ENCODE data around the gene ZNF385A. TPM values are rescaled to one million over a fixed set of nuclear protein-coding genes. Genes with fewer than 3 reads are reported as not detected.
A peak's percentile ranks its signal among the peaks of the same experiment; 100 is the strongest.

The ZNF385A gene
- total RNA-seq, 1 donor from 2014 or later: 0.99 TPM

DNA sequence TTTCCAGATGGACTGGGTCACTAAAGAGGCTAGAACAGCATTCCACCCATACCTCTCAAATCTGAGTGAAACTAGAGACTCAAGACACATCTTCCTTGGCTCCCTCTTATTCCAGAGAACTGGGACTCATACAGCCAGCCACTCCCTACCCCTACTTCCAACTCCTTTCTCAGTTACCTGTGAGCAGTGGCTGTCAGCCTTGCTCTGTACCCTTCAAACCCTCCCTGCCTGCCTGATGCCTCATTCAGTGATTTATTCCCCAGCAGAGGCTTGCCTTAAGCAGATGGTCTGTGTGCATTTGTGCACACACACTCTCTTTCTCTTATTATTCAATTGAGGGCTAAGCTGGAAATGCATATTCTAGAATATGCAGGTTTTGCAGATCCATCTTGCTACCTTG is 34.9 kb downstream of the ZNF385A start:
- no peak overlapping the region for H3K27ac Mint-ChIP-seq
- H3K4me3 Mint-ChIP-seq: no peak overlapping the region
- intact Hi-C loops (cut with micrococcal nuclease): no loop called here
- H3K9me3 Mint-ChIP-seq: no peaks in the 10 kb centered on the region
- no peak for DNase-seq (ENCODE audit: low spot score)
- H3K36me3 Mint-ChIP-seq (ENCODE audit: low read depth): peaks cover 40% of the 10 kb centered on the region
- no peaks in the 10 kb centered on the region for H3K27me3 Mint-ChIP-seq (ENCODE audit: insufficient read depth)
- H3K4me1 Mint-ChIP-seq (ENCODE audit: low read depth): peaks cover 19% of the 10 kb centered on the region

DNA sequence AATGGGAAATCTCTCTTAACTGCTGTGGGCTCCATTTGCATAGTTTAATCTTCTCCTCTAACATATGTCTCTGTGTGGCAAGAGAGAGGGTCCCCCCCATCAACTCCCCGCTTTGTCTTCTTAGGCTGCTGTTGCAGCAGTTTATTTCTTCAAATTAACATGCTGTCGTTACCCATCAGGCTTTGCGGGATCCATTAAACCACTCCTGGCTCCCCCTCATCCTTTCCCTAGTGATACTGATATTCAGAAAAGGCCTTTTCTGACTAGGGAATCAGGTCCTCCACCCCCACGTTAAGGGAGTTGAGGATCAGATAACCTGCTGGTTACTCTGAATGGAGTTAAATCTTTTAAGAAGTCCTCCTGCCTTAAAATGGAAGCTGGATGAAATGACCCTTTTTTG is 35.5 kb downstream of the ZNF385A start:
- intact Hi-C loops (cut with micrococcal nuclease): no loop called here
- no peaks in the 10 kb centered on the region for H3K27me3 Mint-ChIP-seq (ENCODE audit: insufficient read depth)
- peaks cover 40% of the 10 kb centered on the region for H3K36me3 Mint-ChIP-seq (ENCODE audit: low read depth)
- H3K27ac Mint-ChIP-seq: no peak overlapping the region
- peaks cover 19% of the 10 kb centered on the region for H3K4me1 Mint-ChIP-seq (ENCODE audit: low read depth)
- no peak overlapping the region for H3K4me3 Mint-ChIP-seq
- H3K9me3 Mint-ChIP-seq: no peaks in the 10 kb centered on the region
- no peak for DNase-seq (ENCODE audit: low spot score)

DNA sequence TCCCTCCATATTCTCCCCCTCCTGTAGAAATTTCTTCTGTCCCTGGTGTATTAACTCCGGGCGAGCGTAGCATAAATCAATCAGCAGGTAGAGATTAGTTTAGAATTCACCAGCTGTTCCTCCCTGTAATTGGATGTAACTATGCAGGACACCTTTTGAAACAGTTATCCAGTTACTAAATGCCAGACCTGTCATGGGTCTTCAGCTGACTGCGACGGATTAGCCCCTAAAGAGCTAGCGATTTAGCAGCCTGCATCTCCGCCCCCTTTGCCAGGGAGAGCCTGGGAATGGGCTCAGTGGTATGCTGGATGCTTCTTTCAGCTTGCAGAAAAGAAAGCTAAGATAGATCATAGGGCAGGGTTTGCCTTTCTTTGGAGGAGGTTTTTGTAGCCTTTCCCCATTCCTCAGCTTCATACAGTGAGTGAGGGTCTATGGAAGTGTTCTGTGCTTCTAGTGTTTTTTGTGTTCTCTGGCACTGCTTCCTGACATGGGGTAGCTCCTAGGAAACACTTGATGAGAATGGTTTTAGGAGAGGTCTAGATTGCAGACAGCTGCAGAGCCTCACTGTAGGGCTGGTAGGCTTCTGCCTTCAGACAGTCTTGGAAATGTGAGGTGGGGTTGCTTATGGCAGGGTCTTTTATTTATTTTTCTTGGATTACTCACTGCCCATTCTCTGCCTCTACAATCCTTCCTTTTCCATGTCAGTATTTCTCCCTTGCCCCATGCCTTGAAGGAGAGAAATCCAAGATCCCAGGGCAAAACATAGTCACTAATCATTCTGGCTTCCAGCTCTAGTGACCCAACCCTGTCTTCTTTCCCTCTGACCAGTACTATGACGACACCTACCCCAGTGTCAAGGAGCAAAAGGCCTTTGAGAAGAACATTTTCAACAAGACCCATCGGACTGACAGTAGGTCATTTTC is 42.9 kb downstream of the ZNF385A start:
- Mint-ChIP-seq H3K4me1 (ENCODE audit: low read depth) (peaks cover 12% of the 10 kb centered on the region), H3K27me3 (ENCODE audit: insufficient read depth) (no peaks in the 10 kb centered on the region), H3K27ac (no peak overlapping the region), H3K9me3 (no peaks in the 10 kb centered on the region), H3K4me3 (no peak overlapping the region), H3K36me3 (ENCODE audit: low read depth) (peaks cover 31% of the 10 kb centered on the region)
- no peak for DNase-seq (ENCODE audit: low spot score)
- intact Hi-C loops (cut with micrococcal nuclease): no loop called here

DNA sequence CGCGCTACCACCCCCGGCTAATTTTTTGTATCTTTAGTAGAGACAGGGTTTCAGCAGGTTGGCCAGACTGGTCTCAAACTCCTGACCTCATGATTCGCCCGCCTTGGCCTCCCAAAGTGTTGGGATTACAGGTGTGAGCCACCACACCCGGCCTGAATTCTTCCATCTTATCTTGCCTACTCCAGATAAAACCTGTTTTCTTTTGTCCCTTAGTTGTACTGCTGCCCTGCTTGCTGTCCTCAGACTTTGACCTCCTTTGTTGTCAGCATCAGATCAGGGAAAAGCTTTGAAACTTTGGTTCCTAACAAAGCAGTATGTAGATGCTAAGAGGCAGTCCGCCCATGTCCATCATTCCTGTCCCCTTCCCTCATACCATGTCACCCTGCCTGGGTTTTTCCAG is 43.7 kb downstream of the ZNF385A start:
- Mint-ChIP-seq H3K4me3 (no peak overlapping the region), H3K27ac (no peak overlapping the region), H3K36me3 (ENCODE audit: low read depth) (peaks cover 31% of the 10 kb centered on the region), H3K9me3 (no peaks in the 10 kb centered on the region), H3K27me3 (ENCODE audit: insufficient read depth) (no peaks in the 10 kb centered on the region), H3K4me1 (ENCODE audit: low read depth) (peaks cover 12% of the 10 kb centered on the region)
- intact Hi-C loops (cut with micrococcal nuclease): no loop called here
- DNase-seq (ENCODE audit: low spot score): no peak

DNA sequence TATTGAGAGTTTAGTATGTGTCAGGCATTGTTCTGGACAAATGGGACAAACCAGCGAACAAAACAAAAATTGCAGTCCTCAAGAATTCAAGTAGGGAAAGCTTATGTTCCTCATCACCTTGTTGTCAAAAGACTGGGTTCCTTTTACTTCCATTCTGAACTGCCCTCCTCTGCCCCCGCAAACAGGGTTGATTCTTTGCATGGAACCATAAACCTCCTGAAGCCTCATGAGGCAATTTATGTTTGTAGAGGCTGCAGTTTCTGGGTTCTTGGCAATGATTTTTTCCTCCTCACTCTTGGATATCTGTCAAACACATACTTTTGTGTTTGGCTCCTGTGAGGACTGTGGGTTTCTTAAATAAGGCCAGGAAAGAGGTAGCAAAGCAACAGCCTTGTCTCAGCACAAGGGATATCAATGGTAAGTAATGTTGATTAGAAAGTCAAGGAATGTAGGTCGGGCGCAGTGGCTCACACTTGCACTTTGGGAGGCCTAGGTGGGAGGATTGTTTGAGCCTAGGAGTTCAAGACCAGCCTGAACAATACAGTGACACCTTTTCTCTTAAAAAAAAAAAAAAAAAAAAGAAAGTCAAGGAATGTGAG is 45.7 kb downstream of the ZNF385A start:
- no peaks in the 10 kb centered on the region for H3K27me3 Mint-ChIP-seq (ENCODE audit: insufficient read depth)
- intact Hi-C loops (cut with micrococcal nuclease): no loop called here
- peaks cover 13% of the 10 kb centered on the region for H3K4me1 Mint-ChIP-seq (ENCODE audit: low read depth)
- H3K4me3 Mint-ChIP-seq: no peak overlapping the region
- H3K27ac Mint-ChIP-seq: no peak overlapping the region
- DNase-seq (ENCODE audit: low spot score): no peak
- H3K36me3 Mint-ChIP-seq (ENCODE audit: low read depth): peaks cover 26% of the 10 kb centered on the region
- no peaks in the 10 kb centered on the region for H3K9me3 Mint-ChIP-seq

DNA sequence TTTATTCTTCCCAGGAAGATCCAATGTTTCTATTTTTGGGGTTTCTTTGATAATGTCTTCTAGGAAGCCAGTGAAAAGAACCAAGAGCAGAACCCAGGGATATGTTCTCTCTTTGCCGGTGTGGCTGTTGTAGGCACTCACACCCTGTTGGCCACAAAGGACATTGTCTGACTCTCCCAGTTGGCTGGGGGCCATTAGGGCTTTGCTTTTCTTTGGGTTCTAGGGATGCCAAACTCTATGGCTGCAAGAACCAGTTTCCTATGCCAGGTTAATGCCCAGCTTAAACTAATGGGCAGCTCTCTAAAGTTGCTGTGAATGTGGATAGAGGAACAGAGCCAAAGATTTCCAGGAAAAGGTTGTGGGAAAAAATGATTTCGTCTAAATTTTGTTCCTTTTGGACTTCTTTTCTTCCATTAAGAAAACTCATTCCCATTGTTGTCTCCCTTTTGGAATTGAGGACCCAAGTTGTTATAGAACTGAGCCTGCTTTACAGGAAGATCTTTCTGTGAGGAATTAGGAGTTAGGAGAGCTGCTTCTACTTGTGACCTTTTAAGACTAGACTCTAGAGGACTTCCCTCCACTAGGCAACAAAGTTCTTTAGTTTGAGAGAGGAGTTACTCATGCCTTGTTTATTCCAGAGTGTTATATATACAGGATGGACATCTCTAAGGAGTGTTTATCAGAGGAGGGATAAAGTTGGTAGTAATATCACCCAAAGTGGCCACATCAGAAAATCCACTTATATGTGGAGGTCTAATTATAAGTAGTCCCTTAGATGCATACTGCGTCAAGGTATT is 46.5 kb downstream of the ZNF385A start:
- H3K27me3 Mint-ChIP-seq (ENCODE audit: insufficient read depth): no peaks in the 10 kb centered on the region
- no peak for DNase-seq (ENCODE audit: low spot score)
- peaks cover 23% of the 10 kb centered on the region for H3K36me3 Mint-ChIP-seq (ENCODE audit: low read depth)
- no peaks in the 10 kb centered on the region for H3K9me3 Mint-ChIP-seq
- intact Hi-C loops (cut with micrococcal nuclease): no loop called here
- peaks cover 21% of the 10 kb centered on the region for H3K4me1 Mint-ChIP-seq (ENCODE audit: low read depth)
- H3K4me3 Mint-ChIP-seq: no peak overlapping the region
- H3K27ac Mint-ChIP-seq: no peak overlapping the region

DNA sequence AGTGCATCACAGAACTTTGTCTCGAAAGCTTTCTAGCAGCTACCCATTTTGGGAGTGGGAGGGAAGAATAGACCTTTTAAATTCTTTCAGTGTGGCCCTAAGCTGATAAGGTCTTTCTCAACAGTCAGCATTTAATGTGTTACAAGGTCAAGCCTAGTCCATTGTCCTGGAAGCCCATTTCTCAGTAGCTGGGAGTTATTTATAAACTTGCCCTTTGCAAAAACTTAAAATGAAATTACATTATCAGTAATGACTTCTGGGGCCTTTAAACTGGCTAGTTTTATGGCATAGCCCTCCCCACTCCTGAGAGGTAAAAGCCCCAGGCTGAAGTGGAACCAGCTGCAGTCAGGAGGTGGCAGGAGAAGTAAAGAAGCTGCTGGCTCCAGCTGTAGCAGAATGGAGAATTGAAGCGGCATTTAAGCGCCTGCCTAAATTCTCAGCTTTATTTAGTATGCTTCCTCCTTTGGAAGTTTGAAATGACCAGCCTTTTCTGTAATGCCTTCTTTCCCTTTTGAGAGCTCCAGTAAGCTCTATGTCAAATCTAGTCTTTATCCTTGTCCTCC is 47.2 kb downstream of the ZNF385A start:
- peaks cover 21% of the 10 kb centered on the region for H3K4me1 Mint-ChIP-seq (ENCODE audit: low read depth)

DNA sequence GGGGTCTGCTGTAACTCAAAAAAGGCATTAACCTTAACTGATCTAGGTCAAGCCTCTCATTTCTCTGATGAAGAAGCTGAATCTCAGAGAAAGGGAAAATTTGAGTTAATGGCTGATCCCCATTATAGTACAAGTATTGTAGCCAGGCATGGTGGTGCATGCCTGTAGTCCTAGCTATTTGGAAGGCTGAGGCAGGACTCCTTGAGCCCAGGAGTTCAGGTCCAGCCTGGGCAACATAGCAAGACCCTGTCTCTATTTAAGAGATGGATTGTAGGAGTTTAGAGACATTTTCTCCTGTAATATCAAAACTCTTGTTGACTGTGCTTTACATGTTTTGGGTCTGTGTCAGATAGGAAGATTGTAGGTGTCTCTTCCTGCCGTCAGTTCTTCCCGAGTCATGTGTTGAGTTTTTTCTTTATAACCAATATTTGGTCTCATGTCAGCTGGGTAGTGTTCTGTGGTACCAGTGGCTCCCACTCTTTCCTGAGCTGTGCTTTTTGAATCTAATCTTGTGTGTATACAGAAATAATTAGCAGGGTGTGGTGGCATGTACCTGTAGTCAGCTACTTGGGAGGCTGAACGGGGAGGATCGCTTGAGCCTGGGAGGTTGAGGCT is 51.0 kb downstream of the ZNF385A start:
- Mint-ChIP-seq H3K9me3 (no peaks in the 10 kb centered on the region), H3K4me1 (ENCODE audit: low read depth) (peaks cover 54% of the 10 kb centered on the region), H3K27ac (peak overlapping the region; percentile 15), H3K4me3 (peak overlapping the region; percentile 32), H3K27me3 (ENCODE audit: insufficient read depth) (no peaks in the 10 kb centered on the region), H3K36me3 (ENCODE audit: low read depth) (peaks cover 5% of the 10 kb centered on the region)
- intact Hi-C loops (cut with micrococcal nuclease): loop anchor here (1.0 kb wide), 2 partner anchors 8 to 26 kb away; partner anchors contain the start of gene COPZ1
- DNase-seq (ENCODE audit: low spot score): no peak

More for the DNA sequence above, 47.2 kb downstream of the ZNF385A start:
- intact Hi-C loops (cut with micrococcal nuclease): no loop called here
- Mint-ChIP-seq H3K36me3 (ENCODE audit: low read depth) (peaks cover 19% of the 10 kb centered on the region), H3K27ac (no peak overlapping the region), H3K4me3 (no peak overlapping the region), H3K9me3 (no peaks in the 10 kb centered on the region), H3K27me3 (ENCODE audit: insufficient read depth) (no peaks in the 10 kb centered on the region)
- no peak for DNase-seq (ENCODE audit: low spot score)

DNA sequence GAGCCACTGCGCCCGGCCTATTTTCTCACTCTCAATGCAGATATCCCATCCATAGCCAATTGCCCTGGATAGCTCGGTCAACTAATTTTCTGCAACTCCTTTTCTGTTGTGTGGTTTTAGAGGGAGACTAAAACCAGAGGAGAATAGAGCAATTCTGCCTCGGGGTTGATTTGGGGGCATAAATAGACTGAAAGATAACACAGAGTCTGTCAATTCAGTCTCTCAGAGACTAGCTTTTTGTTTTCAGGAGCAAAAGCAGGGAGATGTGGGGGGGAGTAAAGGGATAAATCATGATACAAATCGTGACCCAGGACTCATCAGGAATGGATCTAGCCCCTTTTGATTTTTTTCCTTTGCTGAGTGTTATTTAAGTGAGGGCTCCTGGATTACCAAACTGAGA is 53.1 kb downstream of the ZNF385A start:
- Mint-ChIP-seq H3K4me1 (ENCODE audit: low read depth) (peaks cover 54% of the 10 kb centered on the region), H3K36me3 (ENCODE audit: low read depth) (peaks cover 6% of the 10 kb centered on the region), H3K27ac (peak overlapping the region; percentile 34), H3K27me3 (ENCODE audit: insufficient read depth) (no peaks in the 10 kb centered on the region), H3K4me3 (no peak overlapping the region), H3K9me3 (no peaks in the 10 kb centered on the region)
- intact Hi-C loops (cut with micrococcal nuclease): no loop called here
- no peak for DNase-seq (ENCODE audit: low spot score)

DNA sequence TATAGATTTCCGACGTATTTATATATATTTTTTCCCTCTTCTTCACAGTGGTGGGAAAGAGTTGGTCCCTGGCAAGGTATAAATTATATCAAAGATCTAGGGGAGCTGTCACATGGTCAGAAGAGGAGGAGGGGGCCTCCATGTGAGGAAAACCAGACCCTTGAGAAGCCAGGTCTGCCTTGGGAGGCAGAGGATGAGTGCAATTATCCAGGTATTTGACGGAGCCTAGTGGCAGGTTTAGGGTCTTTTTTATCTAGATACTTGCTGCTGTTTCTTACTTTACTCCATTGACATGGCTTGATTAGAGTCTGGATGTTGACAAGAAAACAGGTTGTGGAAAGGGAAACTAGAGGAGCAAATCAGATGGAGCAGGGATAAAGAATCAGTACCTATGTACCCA is 54.1 kb downstream of the ZNF385A start:
- H3K4me3 Mint-ChIP-seq: no peak overlapping the region
- intact Hi-C loops (cut with micrococcal nuclease): no loop called here
- H3K9me3 Mint-ChIP-seq: no peaks in the 10 kb centered on the region
- peak overlapping the region; percentile 36 for H3K27ac Mint-ChIP-seq
- no peaks in the 10 kb centered on the region for H3K27me3 Mint-ChIP-seq (ENCODE audit: insufficient read depth)
- peaks cover 6% of the 10 kb centered on the region for H3K36me3 Mint-ChIP-seq (ENCODE audit: low read depth)
- no peak for DNase-seq (ENCODE audit: low spot score)
- H3K4me1 Mint-ChIP-seq (ENCODE audit: low read depth): peaks cover 57% of the 10 kb centered on the region

DNA sequence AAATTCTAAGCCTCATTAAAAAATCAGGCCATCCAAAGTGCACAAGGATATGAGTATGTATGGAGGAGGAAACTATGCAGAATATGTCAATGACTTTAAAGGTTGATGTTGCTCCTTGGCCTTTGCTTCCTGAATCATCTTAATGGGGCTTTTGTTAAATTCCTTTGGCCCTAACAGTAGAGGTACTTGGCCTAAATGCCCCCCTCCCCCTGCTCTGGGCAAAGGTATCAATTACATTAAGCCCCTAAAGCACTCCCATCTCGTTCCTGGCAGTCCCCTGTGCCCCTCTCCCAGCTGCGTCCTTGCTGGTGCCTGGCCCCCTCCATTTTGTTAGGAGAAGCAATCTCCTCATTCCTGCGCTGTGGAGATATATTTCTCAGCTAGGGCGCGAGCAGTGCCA is 54.8 kb downstream of the ZNF385A start:
- Mint-ChIP-seq H3K27me3 (ENCODE audit: insufficient read depth) (no peaks in the 10 kb centered on the region), H3K27ac (no peak overlapping the region), H3K9me3 (no peaks in the 10 kb centered on the region), H3K4me1 (ENCODE audit: low read depth) (peaks cover 57% of the 10 kb centered on the region), H3K36me3 (ENCODE audit: low read depth) (peaks cover 9% of the 10 kb centered on the region), H3K4me3 (no peak overlapping the region)
- intact Hi-C loops (cut with micrococcal nuclease): no loop called here
- no peak for DNase-seq (ENCODE audit: low spot score)

DNA sequence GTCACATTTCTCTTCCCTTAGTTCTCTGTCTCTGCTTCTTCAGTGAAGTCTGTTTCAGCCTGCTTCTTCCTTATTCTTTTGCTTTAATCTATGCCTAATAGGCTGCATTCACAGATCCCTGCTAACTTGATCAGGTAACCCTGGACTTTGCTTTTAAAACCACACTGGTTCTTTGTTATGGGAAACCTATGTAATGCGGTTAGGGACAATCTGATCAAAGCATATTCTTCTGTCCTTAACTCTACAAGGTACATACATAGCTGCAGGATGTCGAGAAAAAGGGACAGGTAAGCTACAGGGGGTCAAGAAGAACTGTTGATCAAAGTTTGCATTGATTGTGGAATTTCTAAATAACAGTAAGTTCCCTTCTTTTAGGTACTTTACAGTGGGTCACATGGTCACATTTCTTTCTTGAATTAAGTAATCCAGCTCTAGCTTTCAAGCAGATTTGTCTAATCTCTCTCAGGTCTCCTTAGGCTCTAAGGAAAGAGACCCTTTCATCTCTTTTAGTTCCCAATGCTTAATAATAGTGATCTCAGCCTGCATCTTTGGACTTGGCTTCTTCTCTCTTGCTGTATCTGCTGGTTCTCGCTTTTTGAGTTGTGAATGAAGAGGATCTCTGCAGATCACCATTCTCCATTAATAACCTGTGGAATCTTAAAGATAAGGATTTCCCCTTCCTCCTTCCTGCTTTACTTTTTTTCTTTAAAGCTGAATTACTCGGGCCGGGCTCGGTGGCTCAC is 55.8 kb downstream of the ZNF385A start:
- Mint-ChIP-seq H3K4me3 (peak overlapping the region; percentile 45), H3K9me3 (no peaks in the 10 kb centered on the region), H3K36me3 (ENCODE audit: low read depth) (peaks cover 8% of the 10 kb centered on the region), H3K27ac (peak overlapping the region; percentile 61), H3K4me1 (ENCODE audit: low read depth) (peaks cover 60% of the 10 kb centered on the region), H3K27me3 (ENCODE audit: insufficient read depth) (no peaks in the 10 kb centered on the region)
- intact Hi-C loops (cut with micrococcal nuclease): no loop called here
- DNase-seq (ENCODE audit: low spot score): no peak

All from activated T-helper 1 cell treated with anti-CD3 and anti-CD28 coated beads, Interleukin-12 subunit alpha, Interleukin-12 subunit beta, Interleukin-2, Interleukin-4 antibody, amounts not matched to agents 30 ng/mL and 10 ng/mL and 1 ng/mL, durations not matched to agents 14 hours and 24 hours and 36 hours (primary cell).